DND-41 (cell line): ENCODE results near the gene SV2B.

ENCODE experiments used
- CTCF ChIP-seq: IDR thresholded peaks from 2 replicates; pipeline ENCODE4 v1.5.1; 2012; ENCODE audit warnings: borderline replicate concordance, low read length, moderate library complexity, mild to moderate bottlenecking; ENCODE audit not compliant: poor library complexity, severe bottlenecking; ENCODE audit errors: extremely low read depth
- EZH2 ChIP-seq: IDR thresholded peaks from 3 replicates; pipeline ENCODE4 v1.6.1; 2012; ENCODE audit warnings: borderline replicate concordance, low read depth, mild to moderate bottlenecking, moderate library complexity, low read length, inconsistent platforms; ENCODE audit not compliant: severe bottlenecking

GRCh38 chr15:91099995-91100813, at the start of gene SV2B:
- TF ChIP-seq CTCF: no peak
- no peak for TF ChIP-seq EZH2
